ENCODE results near the gene ARHGEF1.

The ARHGEF1 gene

GRCh38 chr19:41919948-41920712 is 37.1 kb downstream of the ARHGEF1 start:
- no peak for DNase-seq (ENCODE audit: low read depth)

GRCh38 chr19:41920882-41921576 is 38.0 kb downstream of the ARHGEF1 start:
- DNase-seq (ENCODE audit: low read depth) = no peak

- DNase-seq (ENCODE audit: low read depth) = no peak
Observed at GRCh38 chr19:41921577-41922576, 38.9 kb downstream of the ARHGEF1 start.

- DNase-seq (ENCODE audit: low read depth) = no peak
Observed at GRCh38 chr19:41922585-41922984, 39.6 kb downstream of the ARHGEF1 start.

DNA sequence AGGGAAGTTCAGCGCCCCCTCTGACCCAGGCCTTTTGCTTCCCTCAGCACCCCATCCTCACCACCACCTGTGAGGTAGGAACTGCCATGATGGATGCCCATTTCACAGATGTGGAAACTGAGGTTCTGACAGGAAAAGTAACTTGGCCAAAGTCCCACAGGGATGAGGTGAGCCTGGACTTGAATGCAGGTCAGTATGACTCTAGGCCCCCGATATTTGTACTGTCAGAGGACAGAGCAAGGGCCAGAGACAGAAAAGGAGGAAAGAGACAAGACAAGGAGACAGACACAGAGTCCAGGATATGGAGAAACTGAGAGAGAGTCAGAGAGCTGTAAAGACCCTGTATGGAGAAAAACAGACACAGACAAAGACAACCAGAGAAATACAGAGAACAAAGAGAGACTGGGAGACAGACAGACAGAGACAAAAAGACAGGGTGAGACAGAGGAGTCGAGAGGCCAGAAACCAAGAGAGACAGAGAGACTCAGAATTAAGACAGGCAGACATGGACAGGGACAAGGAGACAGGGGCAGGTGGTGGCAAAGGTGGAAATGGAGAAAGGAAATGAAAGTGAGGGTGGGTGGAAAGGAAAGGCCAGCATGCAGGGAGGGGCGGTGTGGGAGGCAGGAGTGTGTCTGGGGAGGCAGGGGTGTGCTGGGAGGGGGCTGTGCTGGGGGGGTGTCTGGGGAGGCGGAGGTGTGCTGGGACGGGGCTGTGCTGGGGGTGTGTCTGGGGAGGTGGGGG is 40.2 kb downstream of the ARHGEF1 start:
- no peak for DNase-seq (ENCODE audit: low read depth)

GRCh38 chr19:41924151-41925145 is 41.5 kb downstream of the ARHGEF1 start:
- DNase-seq (ENCODE audit: low read depth) = no peak

GRCh38 chr19:41925208-41926003 is 42.4 kb downstream of the ARHGEF1 start:
- DNase-seq (ENCODE audit: low read depth) = no peak

DNA sequence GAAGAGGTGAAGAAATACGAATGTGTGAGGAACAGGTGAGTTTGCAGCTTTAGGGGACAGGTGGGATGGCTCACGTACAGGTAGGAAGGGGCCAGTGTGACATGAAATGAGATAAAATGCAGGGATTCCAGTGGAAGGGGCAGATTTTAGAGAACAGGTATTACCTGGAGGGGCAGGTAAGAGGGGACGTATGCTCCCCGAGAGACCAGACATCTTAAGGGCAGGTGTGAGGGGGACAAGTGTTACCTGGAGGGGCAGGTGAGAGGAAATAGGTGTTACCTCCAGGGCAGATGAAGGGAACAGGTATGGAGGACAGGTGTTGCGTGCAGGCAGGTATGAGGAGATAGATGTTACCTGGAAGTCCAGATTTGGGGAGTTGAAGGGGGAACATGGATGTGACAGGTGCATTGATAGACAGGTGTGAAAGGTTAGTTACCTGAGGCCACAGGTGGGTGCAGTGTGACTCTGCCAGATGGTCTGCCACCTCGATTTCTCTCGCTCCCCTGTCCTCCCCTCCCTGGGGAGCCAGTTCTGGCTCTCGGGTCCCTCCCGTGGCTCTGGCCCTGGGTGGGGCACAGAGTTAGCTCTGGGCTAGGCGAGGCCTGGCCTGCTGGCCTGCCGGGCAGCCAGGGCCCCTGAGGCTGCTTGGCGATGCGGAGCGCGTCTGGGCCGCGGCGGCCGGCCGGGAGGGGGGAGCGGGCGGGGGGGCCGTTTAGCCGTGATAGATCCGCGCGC is 43.2 kb downstream of the ARHGEF1 start:
- no peak for DNase-seq (ENCODE audit: low read depth)

GRCh38 chr19:41926763-41927496 is 43.9 kb downstream of the ARHGEF1 start:
- DNase-seq (ENCODE audit: low read depth) = no peak

DNA sequence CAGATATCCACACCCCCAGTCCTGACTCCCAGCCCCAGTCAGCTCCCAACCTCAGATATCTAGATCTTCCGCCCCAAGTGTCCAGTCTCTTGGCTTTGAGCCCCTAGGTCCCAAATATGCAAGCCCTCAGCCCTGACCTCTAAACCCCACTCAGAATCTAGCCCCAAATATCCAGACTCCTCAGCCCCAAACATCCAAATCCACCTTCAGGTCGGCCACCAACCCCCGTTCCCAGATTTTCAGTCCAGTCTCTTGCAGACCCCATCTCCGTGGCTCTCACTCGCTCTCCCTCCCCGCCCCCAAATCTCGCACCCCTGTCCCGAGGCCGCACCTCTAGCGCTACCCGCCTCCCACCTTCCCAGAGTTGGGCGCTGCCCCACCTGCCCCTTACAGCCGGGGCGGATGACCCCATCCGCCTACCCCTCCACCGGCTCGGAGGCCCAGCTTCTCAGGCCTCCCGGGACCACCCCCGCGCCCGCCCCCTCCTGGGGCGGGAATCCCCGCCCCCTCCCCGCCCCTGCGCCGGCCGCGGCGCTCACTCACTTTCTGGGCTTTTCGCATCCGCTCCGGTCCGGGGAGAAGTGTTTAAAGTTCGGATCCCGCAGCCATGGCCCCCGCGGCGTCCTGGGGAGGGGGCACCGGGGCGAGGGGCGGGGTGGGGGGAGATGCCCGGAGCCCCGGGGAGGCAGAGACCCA is 44.7 kb downstream of the ARHGEF1 start:
- DNase-seq (ENCODE audit: low read depth) = no peak

GRCh38 chr19:41928221-41928683 is 45.3 kb downstream of the ARHGEF1 start, which contains the start of gene ERFL:
TSS of gene ERFL (minus strand) at chr19:41928449. CDS start at chr19:41912919, 15,530 bp downstream.
- no peak for DNase-seq (ENCODE audit: low read depth)

DNA sequence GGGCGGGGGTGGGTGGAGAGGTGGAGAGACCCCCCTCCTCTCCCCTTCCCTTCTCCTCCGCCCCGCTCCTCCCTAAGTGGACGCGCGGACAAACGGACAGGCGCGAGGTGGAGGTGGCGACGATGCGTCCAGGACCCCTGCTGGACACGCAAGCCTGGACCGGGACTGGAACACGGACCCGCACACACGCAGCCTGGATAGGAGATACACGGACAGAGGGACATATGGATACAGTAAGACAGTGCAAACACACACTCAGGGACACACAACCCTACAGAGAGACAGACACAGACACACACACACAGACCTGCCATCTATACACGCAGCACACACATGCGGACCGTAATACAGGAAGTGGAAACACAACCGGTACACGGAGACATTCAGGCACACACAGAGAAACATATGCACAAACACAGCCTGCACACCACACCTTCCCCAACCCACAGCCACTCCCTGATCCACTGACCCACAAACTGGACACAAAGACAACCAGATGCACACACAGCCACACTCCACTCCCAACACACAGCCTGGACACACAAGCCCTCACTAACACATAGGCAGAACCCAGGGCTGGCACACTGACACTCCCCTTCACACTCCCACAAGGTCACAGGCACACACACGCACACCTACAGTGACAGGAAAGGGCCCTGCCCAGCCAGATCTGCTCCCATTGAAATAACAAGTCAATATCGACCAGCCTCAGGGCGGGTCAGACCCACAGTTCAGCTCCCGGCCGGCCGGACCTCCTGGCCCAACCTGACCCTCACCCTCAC is 46.0 kb downstream of the ARHGEF1 start:
- DNase-seq (ENCODE audit: low read depth) = no peak

DNA sequence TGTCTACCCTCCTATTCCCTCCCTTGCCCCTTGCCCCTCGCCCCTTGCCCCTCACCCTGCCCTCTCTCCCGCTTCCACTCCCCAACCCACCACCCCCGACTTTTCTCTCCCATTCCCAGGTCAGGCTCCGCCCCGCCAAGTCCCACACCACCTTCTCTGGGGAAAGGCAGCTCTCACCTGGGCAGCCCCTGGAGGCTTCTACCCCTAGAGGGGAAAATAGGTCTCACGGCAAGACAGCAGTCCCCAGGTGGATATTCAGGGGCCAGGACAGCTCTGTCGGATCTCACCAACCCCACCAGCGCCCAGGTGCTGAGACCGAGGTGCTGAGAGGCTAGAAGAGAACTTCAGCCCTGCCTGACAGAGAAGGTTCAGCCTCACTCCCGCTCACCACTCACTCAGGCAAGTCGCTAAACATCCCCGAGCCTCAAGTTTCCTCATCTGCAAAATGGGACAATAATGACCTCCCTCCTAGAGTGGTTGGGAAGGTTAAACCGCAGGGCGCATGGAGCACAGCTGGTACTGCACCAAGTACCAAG is 46.6 kb downstream of the ARHGEF1 start:
- DNase-seq (ENCODE audit: low read depth) = no peak

DNA sequence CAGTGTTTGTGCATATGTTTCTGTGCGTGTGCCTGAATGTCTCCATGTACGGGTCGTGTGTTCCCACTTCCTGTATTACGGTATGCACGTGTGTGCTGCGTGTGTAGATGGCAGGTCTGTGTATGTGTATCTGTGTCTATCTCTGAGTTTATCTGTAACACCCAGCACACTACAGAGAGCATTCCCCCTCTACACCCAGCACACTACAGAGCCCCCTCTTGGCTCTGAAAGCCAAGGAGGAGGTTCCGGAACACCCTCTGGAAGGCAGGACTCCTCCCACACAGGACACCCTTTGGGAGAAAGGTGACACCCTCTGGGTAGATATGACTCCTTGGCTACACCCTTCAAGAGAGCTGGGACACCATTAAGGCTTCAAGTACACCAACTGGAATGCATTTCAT is 47.3 kb downstream of the ARHGEF1 start:
- DNase-seq (ENCODE audit: low read depth) = no peak

GRCh38 chr19:41930926-41931592 is 48.1 kb downstream of the ARHGEF1 start:
- DNase-seq (ENCODE audit: low read depth) = no peak
